ENCODE data around the gene GJC2.

DNA sequence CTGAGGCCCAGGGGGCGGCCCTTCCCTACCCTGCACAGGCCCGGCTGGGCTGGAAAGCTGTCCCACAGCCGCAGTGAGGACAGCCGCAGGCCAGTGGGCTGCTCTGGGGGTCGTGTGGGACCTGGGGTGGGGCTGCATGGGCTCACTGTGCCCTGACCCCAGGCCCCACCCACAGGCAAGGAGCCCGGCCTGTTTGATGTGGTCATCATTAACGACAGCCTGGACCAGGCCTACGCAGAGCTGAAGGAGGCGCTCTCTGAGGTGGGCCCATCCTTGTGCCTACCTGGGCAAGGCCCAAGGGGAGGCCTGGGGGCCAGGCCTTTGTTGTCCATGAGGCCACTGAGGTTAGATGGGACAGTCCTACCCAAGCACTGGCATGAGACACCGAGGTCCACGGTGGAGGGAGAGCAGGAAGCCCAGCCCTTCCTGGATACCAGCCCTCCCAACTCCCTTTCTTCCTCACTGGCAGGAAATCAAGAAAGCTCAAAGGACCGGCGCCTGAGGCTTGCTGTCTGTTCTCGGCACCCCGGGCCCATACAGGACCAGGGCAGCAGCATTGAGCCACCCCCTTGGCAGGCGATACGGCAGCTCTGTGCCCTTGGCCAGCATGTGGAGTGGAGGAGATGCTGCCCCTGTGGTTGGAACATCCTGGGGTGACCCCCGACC, 1.4 kb upstream of the GJC2 start:
- no peak for TF ChIP-seq POLR2AphosphoS5 (IDR thresholded peaks at IDR 0.05; ENCODE audit: low read depth, low read length)
- TF ChIP-seq, protein P1, sequence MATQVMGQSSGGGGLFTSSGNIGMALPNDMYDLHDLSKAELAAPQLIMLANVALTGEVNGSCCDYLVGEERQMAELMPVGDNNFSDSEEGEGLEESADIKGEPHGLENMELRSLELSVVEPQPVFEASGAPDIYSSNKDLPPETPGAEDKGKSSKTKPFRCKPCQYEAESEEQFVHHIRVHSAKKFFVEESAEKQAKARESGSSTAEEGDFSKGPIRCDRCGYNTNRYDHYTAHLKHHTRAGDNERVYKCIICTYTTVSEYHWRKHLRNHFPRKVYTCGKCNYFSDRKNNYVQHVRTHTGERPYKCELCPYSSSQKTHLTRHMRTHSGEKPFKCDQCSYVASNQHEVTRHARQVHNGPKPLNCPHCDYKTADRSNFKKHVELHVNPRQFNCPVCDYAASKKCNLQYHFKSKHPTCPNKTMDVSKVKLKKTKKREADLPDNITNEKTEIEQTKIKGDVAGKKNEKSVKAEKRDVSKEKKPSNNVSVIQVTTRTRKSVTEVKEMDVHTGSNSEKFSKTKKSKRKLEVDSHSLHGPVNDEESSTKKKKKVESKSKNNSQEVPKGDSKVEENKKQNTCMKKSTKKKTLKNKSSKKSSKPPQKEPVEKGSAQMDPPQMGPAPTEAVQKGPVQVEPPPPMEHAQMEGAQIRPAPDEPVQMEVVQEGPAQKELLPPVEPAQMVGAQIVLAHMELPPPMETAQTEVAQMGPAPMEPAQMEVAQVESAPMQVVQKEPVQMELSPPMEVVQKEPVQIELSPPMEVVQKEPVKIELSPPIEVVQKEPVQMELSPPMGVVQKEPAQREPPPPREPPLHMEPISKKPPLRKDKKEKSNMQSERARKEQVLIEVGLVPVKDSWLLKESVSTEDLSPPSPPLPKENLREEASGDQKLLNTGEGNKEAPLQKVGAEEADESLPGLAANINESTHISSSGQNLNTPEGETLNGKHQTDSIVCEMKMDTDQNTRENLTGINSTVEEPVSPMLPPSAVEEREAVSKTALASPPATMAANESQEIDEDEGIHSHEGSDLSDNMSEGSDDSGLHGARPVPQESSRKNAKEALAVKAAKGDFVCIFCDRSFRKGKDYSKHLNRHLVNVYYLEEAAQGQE (IDR thresholded peaks at IDR 0.05; ENCODE audit: insufficient read depth in 1 of 2, low read depth in 2 of 2, low read length in 2 of 2): no peak
- TF ChIP-seq FOXP2 (optimal IDR thresholded peaks at IDR 0.05; ENCODE audit: borderline replicate concordance, extremely low read depth, extremely low read length, insufficient read depth): no peak
